NCI-H187 (cell line): ENCODE measurements around the gene SH3GL3.

ENCODE experiments used
- DNase-seq, 2 experiments: peaks; one replicate each; lab custom pipeline; 2025; lab: John Stamatoyannopoulos, UW

Gene SH3GL3

DNA sequence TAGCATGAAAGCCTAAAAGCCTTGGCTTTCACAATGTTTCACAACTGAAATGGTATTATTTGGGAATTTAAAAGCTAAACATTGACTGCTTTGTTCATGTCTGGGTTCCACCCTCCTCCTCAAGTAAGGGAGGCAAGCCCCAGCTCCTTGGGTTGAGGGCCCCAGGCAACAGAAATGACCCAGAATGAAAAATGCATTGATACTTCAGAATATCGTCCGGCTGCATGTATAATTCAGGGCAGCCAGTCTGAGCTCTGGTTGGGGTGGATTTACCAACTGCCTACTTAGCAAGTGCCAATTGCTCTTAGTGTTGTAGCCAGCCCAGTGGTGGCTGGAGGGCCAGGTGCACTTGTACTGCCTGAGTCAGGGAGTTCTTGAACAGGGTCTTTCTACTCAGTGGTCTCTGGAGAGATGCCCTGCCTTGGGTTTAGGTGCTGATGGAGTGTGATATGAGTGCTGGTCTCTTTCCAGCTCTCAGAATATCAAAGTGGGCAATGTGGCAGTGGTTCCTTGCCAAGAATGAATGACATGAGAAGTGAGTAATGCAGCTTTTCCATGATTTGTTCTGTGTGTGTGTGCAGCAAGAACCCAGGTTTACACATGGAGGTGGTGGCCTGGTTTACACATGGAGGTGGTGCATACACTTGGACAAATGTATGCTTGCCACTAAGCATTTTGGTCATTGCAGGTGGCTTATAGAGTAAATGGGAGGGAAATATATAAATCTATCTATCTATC lies 165.9 kb downstream of the SH3GL3 start:
- no peak for DNase-seq

DNA sequence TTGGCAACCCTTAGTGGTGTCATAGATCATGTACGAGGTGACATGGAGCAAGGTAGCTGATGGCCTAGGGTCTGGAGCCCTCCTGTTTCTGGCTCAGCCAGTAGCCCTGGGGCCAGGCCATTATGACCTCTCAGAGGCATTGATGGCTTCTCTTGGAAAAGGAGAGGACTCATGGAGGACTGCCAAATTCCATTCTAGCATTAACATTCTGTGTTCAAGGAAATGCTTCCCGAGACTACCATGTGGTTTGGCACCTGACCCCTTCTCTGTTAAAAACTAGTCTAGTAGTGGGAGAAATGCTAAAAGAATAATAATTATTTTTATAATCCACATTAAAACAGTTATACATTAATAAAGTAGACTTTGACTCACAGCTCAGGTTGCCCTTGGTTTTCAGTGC lies 166.6 kb downstream of the SH3GL3 start:
- DNase-seq: no peak

DNA sequence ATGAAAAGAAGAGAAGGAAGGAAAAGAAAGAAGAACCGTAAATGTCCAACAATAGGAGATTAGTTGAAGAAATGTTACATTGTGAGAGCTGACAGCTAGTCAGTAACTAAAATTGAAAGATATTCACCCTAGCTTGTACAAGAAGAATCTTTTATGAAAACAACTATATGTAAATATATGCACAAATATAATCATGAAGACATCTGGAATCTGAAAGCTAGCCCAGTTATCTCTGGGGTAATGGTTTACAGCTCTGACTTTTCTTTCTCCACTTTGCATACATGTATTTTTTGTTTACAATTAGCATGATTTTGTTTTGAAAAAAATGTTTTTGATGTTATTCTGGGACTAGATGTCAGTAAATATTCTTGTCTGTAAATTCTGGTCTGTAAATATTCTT lies 169.7 kb downstream of the SH3GL3 start:
- no peak for DNase-seq

DNA sequence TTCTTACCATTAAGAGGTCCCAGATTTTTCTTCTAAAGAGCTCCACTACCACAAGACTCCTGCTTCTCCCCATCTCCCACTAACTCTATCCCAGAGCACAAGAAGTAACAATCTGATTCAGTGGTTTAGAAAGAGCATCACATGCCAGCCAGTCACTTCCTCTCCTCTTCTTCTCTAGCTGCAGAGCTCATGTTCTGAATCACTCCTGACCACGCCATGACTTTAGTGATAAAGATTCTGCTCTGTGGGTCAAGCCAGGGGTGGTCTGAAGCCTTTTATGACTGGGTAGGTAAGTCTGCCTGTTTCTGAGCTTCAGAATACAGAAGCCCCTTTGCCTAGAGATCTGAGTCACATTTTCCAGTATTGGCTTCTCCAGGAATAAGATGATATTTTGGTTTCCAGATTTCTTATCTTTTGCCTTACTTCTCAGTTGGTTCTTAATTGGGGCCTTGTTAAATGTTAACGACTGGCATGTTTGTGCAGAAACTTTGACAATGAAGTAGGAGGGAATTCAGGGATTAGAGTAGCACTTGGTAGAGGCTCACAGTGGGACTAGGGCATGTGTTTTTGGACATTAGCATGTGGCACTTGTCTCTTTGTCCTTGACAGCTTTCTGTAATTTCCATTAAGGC lies 179.1 kb downstream of the SH3GL3 start:
- DNase-seq: no peak

DNA sequence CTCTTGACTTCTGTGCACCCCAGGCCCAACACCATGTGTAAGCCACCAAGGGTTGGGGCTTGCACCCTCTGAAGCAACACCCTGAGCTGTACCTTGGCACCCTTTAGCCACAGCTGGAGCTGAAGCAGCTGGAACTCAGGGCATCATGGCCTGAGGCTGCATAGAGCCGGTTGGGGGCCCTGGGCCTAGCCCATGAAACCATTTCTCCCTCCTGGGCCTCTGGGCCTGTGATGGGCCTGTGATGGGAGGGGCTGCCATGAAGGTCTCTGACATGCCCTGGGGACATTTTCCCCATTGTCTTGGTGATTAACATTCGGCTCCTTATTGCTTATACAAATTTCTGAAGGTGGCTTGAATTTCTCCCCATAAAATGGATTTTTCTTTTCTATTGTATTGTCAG lies 184.4 kb downstream of the SH3GL3 start:
- DNase-seq: no peak

DNA sequence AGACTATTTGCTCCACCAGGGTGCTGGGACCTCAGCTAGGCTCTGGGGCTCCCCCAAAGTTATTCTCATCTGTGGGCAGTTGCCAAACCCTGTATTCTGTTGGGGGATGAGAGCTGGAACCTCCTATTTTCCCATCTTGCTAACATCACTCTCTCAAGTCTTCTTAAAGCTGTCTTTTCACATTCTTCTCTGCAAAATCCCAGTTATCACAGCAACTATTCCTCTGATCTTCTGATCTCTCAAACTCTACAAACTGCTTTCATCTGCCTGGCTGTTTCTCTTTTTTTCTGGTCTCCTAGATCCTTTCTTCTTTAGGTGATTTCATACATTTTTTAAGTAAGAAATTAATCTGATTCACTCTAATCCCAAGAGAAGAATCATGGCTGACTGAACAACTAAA lies 196.1 kb downstream of the SH3GL3 start:
- DNase-seq: no peak

DNA sequence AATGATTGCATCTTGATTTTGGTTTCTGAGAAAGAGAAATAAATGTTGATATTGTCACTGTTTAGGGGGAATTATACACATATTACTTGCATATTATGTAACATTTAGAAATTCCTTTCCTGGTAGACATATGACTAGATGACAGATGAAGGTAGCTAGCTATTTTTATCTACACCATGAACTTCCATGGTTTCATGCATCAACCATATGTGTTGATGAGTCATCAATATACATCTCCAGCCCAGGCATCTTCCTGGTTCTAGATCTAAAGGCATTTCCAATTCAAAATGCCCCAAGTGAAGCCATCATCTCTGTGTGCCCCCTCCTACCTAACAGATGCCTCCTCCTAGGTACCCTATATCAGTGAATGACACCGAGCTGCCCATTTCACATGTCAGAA lies 197.3 kb downstream of the SH3GL3 start:
- DNase-seq: no peak

DNA sequence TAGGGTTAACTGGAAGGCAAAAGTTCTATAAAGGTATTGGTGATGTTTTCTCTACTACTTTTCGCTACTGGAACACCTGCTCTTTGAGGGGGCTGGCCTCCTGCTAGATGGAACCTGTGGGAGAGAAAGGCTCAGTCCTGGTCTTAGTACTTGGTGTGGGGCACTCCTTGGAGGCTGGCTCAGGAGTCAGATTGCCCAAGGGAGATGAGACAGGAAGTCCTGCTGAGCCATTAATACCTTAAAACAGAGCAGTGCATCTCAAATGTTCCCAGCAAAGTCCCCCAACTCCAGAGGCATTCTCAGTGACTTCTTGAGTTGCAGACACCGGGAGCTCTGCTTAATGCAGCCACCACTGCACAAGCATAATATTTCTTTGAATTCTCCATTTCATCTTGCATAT lies 203.7 kb downstream of the SH3GL3 start:
- DNase-seq: no peak

DNA sequence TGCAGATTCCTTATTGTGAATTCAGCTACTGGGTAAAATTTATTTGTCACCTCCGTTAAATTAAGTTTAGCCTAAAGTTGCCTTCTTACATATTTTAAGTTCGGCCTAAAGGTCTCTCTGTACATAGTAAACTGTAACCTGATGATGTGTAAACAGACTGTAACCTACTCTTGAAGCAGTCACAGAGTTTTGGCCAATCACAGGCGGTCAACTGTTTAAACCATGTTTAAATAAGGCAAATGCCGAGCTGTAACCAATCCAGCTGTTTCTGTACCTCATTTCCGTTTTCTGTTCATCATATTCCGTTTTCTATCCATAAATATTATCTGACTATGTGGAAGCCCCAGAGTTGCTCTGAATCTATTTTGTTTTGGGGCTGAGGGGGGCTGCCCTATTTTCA lies 204.4 kb downstream of the SH3GL3 start:
- DNase-seq: no peak

DNA sequence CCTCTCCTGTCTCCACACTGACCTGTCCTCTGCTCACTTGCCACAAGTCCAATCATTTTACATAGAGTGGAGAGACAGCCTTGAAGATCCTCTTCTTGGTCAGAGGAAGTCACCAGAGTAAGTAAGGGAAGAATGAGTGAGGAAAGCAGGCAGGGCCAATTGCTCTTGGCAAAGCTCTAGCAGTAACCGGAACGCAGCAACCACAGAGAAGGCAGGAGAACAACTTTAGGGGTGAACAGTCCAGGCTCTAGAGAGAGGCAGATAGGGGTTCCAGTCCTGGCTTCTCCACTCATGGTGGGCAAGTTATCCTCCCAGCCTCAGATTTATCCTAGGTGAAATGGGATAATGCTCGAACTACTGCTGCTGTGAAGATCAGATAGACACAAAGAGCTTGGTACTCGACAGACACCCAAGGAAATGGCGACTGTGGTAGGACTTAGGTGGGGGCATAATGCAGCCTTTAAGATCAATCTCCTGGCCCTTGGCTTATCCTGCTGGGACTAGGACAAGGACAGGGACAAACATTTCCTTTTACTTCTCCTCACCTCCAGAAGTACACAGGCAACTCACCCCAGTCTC lies 205.6 kb downstream of the SH3GL3 start:
- no peak for DNase-seq

DNA sequence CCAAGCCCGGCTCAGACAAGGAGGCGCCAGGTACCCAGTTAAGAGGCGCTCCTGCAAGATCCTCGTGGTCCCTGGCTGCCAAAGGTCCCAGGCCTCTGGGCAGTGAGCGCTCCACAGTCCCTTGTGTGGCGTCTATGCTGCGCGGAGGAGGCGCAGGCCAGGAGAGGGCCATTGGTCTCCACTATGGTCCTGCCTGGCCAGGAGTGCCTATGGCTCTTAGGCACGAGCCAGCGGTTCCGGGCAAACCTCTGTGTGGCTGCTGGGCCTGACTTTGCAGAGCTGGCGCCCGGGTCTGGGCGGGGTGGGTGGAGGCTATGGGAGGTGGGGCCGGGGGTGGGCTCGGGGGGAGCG lies 206.1 kb downstream of the SH3GL3 start:
- no peak for DNase-seq

DNA sequence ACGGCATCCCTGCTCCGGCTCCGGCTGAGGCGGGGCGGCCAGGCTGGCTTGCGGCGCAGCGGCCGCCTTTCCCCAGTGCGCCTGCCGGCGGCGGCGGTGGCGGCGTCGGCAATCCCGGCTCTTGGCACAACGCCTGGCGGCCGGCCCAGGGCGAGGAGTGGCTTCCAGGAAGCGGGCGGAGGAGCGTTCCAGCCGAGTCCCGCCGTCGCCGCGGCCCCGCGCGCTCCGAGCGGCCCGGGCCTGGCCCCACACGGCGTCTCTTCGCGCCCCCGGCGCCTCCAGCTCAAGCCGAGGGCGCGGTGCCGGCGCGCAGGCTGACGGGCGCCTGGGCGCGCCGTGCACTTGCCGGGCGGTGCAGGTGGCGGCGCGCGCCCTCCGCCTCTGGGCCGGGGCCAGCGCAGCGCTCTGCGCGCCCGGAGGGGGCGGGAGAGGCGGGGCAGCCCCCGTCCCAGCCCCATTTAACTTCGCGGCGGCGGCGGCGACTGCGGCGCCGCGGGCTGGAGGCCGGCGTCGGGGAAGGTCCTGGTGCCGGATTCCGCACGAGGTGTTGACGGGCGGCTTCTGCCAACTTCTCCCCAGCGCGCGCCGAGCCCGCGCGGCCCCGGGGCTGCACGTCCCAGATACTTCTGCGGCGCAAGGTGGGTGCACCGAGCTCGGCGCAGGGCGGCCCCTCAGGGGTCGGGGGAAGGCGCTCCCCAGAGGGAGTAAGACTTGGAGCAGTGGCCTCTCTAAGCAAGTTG lies 206.7 kb downstream of the SH3GL3 start, which contains the start of gene ADAMTSL3:
ADAMTSL3 (plus strand) TSS at position 485 of the 740 bp plus-strand sequence. CDS start 1,639 bp downstream, outside the sequence.
- DNase-seq: no peak

DNA sequence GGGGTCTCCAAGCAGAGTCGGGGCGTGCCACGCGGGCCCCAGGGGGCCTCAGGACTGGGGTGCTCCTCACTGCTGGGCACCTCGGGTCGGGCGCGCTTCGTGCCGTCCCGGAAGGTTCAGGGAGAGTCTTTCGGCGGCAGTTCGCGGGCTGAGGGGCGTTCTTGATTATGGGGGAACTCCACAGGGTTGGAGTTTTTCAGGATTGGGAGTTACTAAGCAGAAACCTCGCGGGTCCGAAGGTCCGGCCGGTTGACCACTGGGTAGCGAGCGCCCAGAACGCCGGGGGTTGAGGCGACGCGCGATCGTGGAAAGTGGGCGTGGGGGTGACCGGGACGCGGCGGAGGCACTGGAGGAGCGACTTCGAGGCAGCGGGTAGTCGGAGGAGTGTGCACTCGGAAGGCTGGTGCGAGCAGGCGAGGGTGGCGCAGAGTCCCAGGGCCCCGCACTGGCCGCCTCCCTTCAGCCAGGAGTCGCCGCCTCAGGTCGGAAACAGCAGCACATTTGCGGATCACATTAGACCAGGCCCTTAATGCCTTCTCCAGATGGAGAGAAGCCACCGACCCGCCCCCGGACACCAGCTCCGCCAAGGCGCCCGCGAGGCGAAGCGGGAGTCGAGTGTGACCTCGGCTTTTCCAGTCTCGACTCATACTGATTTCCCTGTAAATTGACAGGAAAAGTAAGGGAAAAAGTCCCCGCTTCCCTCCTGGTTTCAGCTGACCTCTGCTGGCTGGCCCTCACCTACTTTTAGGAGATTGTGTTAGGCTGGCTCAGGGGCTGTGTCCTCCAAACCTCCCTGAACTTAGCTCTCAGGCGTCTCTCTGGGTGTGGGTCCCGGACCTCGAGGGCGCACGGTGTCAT lies 207.5 kb downstream of the SH3GL3 start:
- no peak for DNase-seq

DNA sequence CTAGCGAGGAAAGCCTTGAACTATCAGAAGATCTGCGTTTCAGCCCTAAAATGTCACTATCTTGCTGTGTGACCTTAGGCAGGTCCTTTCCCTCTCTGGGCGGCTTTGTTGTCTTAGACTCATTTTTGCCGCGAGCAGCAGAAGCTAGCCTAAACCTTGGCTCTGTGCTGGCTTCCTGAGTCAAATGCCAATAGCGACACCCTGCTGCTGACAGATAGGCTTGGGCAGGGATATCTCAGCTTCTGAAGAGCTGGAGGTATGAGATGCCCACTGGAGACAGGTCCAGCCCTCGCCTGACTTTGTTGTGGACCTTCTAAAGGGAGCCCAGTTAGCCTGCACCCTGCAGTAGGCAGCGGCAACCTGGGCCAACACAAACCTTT lies 208.1 kb downstream of the SH3GL3 start:
- no peak for DNase-seq

DNA sequence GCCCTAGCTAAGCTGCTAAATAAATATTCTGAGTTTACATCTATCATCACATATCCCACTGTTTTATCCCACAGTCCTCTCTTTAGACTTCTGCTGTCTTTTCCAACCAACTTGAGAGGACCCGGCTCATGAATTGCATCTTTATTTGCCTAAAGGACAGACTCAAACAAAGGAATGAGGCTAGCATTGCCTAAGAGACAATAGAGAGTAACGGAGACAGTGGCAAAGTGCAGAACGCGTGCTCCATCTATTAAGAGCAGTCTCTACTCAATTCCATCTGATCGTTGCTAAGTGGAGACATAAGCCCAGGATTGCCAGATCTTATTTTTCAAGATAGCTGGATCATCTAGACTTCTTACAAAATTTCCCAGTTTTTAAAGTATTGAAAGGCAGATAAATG lies 209.1 kb downstream of the SH3GL3 start:
- DNase-seq: no peak

DNA sequence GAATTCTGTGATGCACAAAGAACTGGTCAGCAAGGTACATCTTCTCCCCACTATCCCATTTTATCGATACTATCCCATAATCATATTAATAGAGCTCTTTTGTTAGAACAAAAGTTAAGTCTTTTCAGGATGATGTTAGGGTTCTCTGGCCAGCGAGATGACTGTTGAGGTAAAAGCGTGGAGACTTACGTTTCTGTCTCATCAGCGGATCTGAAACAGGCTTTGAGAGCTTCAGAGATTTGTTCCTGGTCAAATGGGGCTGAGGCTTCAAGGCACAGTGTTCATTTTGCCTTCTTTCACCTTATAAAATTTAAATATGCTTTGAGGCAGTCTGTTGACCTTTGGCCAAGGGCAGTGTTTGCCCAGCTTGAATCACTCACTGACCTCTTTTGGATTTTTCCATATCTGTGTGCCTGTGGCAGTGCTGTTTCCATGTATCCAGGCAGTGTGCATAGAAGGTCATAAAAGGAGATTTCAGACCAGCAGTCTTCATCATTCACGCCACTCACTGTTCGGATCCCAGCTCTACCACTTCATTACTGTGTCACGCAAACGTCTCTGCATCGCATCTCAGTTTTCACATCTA lies 209.9 kb downstream of the SH3GL3 start:
- no peak for DNase-seq

DNA sequence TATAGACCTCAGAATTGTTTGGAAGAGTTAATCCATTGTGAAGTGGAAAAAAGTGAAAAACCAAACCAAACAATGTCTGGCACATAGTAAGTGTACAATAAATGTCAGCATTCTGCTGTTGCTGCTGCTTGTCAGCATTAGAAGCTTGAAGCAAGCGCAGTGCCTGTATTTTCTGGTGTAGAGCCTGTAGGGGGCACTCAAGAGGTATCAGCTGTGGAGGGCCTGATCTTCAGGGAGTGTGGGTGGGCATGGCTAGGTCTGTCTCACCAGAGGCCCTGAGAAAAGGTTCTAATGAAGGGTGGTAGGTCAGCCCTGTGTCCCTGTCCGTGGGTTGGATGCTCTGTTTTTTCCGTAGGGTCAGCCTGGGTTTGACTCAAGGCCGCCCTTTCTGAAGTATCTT lies 210.4 kb downstream of the SH3GL3 start:
- DNase-seq: no peak

DNA sequence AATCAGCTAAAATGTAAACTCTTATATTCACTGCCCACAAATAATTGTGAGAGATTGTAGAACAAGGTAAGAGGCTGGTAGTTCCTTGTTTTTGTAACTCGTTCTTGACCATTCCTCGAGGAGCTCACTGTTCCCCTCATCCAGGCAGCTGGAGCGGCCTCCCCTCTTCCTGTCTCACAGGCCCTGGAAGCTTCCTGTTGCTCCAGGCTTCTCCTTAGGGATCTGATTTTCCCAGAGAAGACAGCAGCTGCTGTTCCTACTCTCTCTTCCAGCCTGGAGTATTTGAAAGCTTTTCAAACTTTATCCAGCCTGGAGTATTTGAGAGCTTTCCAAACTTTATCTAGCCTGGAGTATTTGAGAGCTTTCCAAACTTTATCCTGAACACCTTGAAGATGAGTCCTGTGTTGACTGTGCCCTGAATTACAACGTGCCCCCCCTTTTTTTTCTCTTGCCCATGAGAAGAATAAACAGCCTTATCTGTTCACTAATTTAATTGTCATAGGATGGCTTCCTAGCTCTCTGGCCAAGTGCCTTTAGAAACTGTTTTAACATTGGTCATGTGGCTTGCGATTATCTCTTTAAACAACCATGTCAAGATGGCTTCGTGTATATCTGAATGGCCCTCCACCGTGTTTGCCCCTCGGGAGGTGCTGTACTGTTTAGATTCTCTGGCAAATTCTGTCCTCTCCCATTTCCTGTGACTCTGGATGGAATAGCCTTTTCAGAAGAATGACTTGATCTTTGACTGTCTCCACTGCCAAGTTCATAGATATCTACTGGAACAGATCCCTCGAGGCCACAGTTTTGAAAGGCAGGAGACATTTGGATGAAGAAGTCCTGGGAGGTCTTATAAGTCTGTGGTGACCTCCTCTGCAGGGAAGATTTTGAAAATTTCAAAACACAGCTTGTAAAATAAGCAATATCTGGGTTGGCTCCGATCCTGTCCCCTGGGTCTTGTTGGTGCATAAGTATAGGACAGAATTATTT lies 211.6 kb downstream of the SH3GL3 start:
- DNase-seq: no peak

DNA sequence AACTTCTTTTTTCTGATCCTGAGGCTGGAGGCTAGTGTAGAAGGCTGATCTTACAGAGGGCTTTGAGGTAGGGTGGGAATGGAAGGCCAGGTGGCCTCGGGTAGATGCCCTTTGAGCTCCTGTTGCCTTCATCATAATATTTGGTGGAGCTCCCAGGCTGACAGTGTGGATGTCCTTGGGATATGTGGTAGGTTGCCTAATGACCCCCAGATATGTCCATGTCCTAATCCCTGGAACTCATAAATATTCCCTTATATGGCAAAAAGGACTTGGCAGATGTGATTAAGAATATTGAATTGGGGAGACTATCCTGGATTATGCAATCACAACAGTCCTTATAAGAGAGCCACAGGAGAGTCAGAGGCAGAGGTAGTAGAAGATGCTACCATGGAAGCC lies 212.3 kb downstream of the SH3GL3 start:
- DNase-seq: no peak

DNA sequence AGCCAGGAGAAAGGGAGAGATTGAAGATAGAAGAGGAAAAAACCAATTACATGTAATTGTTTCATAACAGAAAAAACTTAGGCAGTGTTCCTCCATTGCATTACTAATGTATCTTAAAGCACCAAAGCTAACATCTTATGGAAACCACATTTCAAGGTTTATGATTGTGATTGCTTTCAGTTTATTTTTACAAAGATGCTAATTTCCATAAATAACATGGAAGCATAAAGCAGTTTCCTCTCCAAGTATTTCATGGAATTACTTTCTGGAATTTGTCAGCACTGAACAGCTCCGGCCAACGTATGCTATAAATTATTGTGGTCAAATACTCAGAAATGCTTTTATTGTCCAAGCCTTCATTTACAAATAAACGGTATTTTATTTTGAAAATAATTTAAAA lies 218.3 kb downstream of the SH3GL3 start:
- no peak for DNase-seq
